OCI-LY3 (cell line): ENCODE measurements around the gene GNB1.

Experiments used
- CTCF ChIP-seq: fragments of 200-600, 300-600 bp; sonication (generic); IDR thresholded peaks from 2 replicates; pipeline ENCODE4 v1.5.1; 2014; ENCODE audit warnings: antibody characterized with exemption, low read length, low read depth
- EZH2phosphoT487 ChIP-seq: fragments of 200-600 bp; shearing (Covaris generic); IDR thresholded peaks from 2 replicates; pipeline ENCODE4 v1.6.1; 2018; ENCODE audit warnings: antibody characterized with exemption, mixed run types, low read depth

- TF ChIP-seq EZH2phosphoT487 (no peak), CTCF (no peak)
Observed at GRCh38 chr1:1835546-1835945, 55.3 kb downstream of the GNB1 start.
